A673 (cell line): ENCODE results near the gene SPATC1L.

Experiments used
- CTCF ChIP-seq: fragments of 300-800, 200-600 bp; sonication (generic); conservative IDR thresholded peaks from 2 replicates; pipeline ENCODE4 v1.5.1; 2017; ENCODE audit warnings: low read depth, mild to moderate bottlenecking, antibody characterized with exemption, low read length, moderate library complexity, mixed read lengths
- EZH2 ChIP-seq: fragments of 200-600 bp; sonication (generic); IDR thresholded peaks from 2 replicates; pipeline ENCODE4 v1.6.1; 2017; ENCODE audit warnings: borderline replicate concordance, low read depth, mild to moderate bottlenecking, mixed read lengths, antibody characterized with exemption, low read length; ENCODE audit not compliant: poor library complexity, severe bottlenecking

- no peak for TF ChIP-seq CTCF
- no peak for TF ChIP-seq EZH2
Observed at GRCh38 chr21:46158666-46159300, 25.5 kb downstream of the SPATC1L start.
